Liver (tissue), 9 donors: Measurements from ENCODE around the gene MIP. TPM values are rescaled to one million over a fixed set of nuclear protein-coding genes. Genes with fewer than 3 reads are reported as not detected.
A peak's percentile ranks its signal among the peaks of the same experiment; 100 is the strongest.
"Not testable (repeated sequence)": the region's sequence is repeated elsewhere in the genome, so short reads cannot be mapped to it uniquely, and the experiment has no call there.

Experiments
- DNase-seq: peaks from one replicate; pipeline ENCODE4 v3.0.0-alpha.2; 2017; ENCODE audit warnings: low spot score
- H3K27ac ChIP-seq, 2 donors: one replicate each; pipeline ENCODE4 v1.7.0; 2013; ENCODE audit warnings: inconsistent platforms in 2 of 2, low read length in 2 of 2, control low read depth in 1 of 2, low read depth in 1 of 2, mild to moderate bottlenecking in 1 of 2
- H3K27me3 ChIP-seq, 4 donors: one replicate each; pipeline versions ENCODE4 v1.6.1 to v1.7.0; 2013; ENCODE audit warnings: low read length in 3 of 4, inconsistent platforms in 1 of 4, mild to moderate bottlenecking in 1 of 4, moderate library complexity in 1 of 4; ENCODE audit not compliant: control insufficient read depth in 4 of 4, insufficient read depth in 4 of 4
- H3K36me3 ChIP-seq, 4 donors: one replicate each; pipeline versions ENCODE4 v1.6.1 to v1.7.0; 2013; ENCODE audit warnings: low read length in 3 of 4, mild to moderate bottlenecking in 3 of 4, low read depth in 1 of 4, moderate library complexity in 1 of 4; ENCODE audit not compliant: control insufficient read depth in 4 of 4, insufficient read depth in 3 of 4
- H3K4me1 ChIP-seq, 4 donors: one replicate each; pipeline versions ENCODE4 v1.6.1 to v1.7.0; 2013; ENCODE audit warnings: low read length in 3 of 4, mild to moderate bottlenecking in 3 of 4, moderate library complexity in 1 of 4; ENCODE audit not compliant: control insufficient read depth in 4 of 4, insufficient read depth in 4 of 4
- H3K4me3 ChIP-seq, 3 donors: one replicate each; pipeline versions ENCODE4 v1.6.1 to v1.7.0; 2013; ENCODE audit warnings: low read length in 3 of 3, control low read depth in 1 of 3, low read depth in 1 of 3, mild to moderate bottlenecking in 1 of 3
- H3K9ac ChIP-seq, 2 donors: one replicate each; pipeline ENCODE4 v1.7.0; 2013; ENCODE audit warnings: low read length in 2 of 2, mild to moderate bottlenecking in 2 of 2, moderate library complexity in 2 of 2, control low read depth in 1 of 2, low read depth in 1 of 2
- H3K9me3 ChIP-seq, 4 donors: one replicate each; pipeline versions ENCODE4 v1.6.1 to v1.7.0; 2013; ENCODE audit warnings: low read length in 3 of 4; ENCODE audit not compliant: control insufficient read depth in 4 of 4
- GABPA ChIP-seq, 2 donors: IDR thresholded peaks in 1 of 2; conservative IDR thresholded peaks in 1 of 2; 2 replicates each; pipeline ENCODE4 v1.6.1; 2016; ENCODE audit warnings: antibody characterized with exemption in 2 of 2, mild to moderate bottlenecking in 1 of 2, moderate library complexity in 1 of 2
- HNF4A ChIP-seq, 2 donors: conservative IDR thresholded peaks; 2 replicates each; pipeline ENCODE4 v1.6.1; 2016; ENCODE audit warnings: antibody characterized with exemption in 2 of 2, mild to moderate bottlenecking in 2 of 2
- HNF4G ChIP-seq: IDR thresholded peaks from 2 replicates; pipeline ENCODE4 v1.6.1; 2016; ENCODE audit warnings: antibody characterized with exemption
- NR2F2 ChIP-seq: IDR thresholded peaks from 2 replicates; pipeline ENCODE4 v1.6.1; 2016; ENCODE audit warnings: antibody characterized with exemption
- SP1 ChIP-seq: IDR thresholded peaks from 2 replicates; pipeline ENCODE4 v1.6.1; 2018; ENCODE audit warnings: antibody characterized with exemption, mild to moderate bottlenecking
- TAF1 ChIP-seq: conservative IDR thresholded peaks from 2 replicates; pipeline ENCODE4 v1.6.1; 2016; ENCODE audit warnings: antibody characterized with exemption, mild to moderate bottlenecking
- WGBS: extraction: QIAGEN DNeasy Blood & Tissue Kit; methylation state at CpG from one replicate; pipeline ENCODE4 v1.1.7; 2013; 5-methylcytosine and 5-hydroxymethylcytosine counted together
- polyA plus RNA-seq, 2 donors: library from polyadenylated mRNA; stranded (reverse) in 1 of 2; unstranded in 1 of 2; fragments of 200-250 nt in 1 of 2; fragments of >200 nt in 1 of 2; fragmentation: Nextera tagmentation in 1 of 2; extraction: Ambion mirVana in 1 of 2; gene quantifications; one replicate each; pipeline versions ENCODE4 v1.2.1 to v1.2.3, GENCODE V29; 2013 to 2015
- total RNA-seq, 2 donors: library from RNA; depleted of rRNA; stranded (reverse); fragments of >200 nt; gene quantifications; one replicate each; pipeline ENCODE4 v1.2.3, GENCODE V29; 2014
- TF ChIP-seq, protein P1 (sequence below): IDR thresholded peaks from 2 replicates; pipeline ENCODE4 v1.6.1; 2016; ENCODE audit warnings: antibody characterized with exemption
- donor health status: healthy.
- donor health status: healthy.
- donor health status: healthy.
- donor health status: healthy.
- donor health status: healthy.

The MIP gene
- total and polyA plus RNA-seq, 4 donors, result 0.09 to 0.60 (median 0.39) TPM

DNA sequence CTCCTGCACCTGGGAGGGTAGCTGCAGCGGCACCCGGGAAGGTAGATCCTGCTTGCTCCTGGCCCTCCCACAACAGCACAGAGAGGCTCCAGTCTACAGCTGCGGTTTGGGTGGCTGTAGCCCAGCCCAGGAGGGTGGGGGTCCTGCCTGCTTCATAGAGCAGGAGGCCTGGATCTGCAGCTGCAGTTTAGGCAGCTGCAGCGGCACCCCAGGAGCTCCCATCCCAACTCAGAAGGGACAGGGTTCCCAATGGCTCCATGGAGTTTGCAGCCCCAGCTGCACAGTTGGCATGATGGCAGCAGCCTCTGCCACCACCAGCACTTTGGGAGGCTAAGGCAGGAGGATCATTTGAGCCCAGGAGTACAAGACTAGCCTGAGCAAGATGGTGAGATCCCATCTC is 43.7 kb downstream of the MIP start (continued):
- TF ChIP-seq, protein P1, sequence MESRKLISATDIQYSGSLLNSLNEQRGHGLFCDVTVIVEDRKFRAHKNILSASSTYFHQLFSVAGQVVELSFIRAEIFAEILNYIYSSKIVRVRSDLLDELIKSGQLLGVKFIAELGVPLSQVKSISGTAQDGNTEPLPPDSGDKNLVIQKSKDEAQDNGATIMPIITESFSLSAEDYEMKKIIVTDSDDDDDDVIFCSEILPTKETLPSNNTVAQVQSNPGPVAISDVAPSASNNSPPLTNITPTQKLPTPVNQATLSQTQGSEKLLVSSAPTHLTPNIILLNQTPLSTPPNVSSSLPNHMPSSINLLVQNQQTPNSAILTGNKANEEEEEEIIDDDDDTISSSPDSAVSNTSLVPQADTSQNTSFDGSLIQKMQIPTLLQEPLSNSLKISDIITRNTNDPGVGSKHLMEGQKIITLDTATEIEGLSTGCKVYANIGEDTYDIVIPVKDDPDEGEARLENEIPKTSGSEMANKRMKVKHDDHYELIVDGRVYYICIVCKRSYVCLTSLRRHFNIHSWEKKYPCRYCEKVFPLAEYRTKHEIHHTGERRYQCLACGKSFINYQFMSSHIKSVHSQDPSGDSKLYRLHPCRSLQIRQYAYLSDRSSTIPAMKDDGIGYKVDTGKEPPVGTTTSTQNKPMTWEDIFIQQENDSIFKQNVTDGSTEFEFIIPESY, result no peak

DNA sequence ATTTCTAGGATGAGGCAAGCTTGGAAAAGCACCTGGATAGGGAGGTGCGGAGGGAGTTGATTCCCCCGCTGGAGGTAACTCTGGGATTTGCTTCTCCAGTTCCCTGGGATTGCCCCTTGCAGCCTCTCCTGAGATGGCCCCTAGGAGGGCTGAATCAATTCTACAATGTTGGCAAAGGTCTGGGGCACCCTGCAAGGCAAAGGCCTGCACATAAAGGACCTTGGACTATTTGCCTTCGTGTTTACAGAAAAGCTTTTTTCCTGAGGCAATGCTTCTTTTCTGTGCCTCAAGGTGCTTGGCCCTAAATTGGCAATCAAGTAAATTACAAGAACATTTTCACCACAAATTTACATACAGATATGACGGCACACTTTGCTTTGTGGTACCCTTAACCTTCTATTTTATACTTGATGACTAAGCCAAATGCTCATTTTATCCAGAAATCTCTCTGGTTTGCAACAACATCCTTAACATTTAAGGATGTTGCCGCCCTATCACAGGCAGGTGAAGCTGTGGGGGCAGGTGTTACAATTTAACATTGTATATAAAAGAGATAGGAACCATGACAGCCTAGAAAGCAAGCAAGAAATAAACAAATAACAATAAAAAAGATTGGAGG is 45.5 kb downstream of the MIP start:
- Histone ChIP-seq H3K9ac (no peak overlapping the region), H3K27ac (no peak overlapping the region), H3K4me3 (no peak overlapping the region), H3K9me3 (no peaks in the 10 kb centered on the region), H3K36me3 (no peaks in the 10 kb centered on the region), H3K27me3 (no peaks in the 10 kb centered on the region), H3K4me1 (peaks cover 2 to 18% (median 6%) of the 10 kb centered on the region in 4 donors)
- no peak for DNase-seq
- no peak for TF ChIP-seq NR2F2
- TF ChIP-seq SP1, result no peak
- no peak for TF ChIP-seq HNF4G
- TF ChIP-seq GABPA (IDR thresholded peaks at IDR 0.05 in 1 of 2, conservative IDR thresholded peaks at IDR 0.05 in 1 of 2), result no peak
- TF ChIP-seq HNF4A (conservative IDR thresholded peaks at IDR 0.05), result peak; percentile 44 to 49
- no peak for TF ChIP-seq TAF1
- 79% methylated on average over 5 of the region's 5 CpGs for WGBS

DNA sequence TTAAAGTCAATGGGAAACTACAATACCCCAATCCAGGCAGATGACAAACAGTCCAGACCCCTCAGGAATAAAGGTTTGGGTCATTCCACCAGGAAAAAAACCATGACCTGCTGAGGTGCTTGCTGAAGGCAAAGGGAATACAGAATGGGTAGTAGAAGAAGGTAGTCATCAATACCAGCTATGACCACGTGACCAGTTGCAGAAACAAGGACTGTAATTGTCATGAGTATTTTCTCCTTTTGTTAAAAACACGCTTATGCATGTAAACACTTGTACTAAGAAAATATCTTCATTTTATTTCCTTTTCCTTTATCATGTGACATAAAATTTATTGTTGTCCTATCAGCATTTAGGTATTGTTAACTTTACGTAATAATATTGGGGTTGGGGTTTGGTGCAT is 50.2 kb downstream of the MIP start:
- H3K36me3 ChIP-seq, H3K27ac ChIP-seq, H3K9me3 ChIP-seq, DNase-seq, H3K27me3 ChIP-seq, H3K9ac ChIP-seq, H3K4me1 ChIP-seq, H3K4me3 ChIP-seq: not testable (repeated sequence)
- WGBS, result 80% methylated on average over 3 of the region's 3 CpGs

DNA sequence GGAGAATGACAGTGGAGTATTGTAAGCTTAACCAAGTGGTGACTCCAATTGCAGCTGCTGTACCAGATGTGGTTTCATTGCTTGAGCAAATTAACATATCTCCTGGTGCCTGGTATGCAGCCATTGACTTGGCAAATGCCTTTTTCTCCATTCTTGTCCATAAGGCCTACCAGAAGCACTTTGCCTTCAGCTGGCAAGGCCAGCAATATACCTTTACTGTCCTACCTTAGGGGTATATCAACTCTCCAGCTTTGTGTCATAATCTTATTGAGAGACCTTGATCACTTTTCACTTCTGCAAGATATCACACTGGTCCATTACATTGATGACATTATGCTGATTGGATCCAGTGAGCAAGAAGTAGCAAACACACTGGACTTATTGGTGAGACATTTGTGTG is 52.8 kb downstream of the MIP start:
- not testable (repeated sequence) for H3K4me3 ChIP-seq, H3K27me3 ChIP-seq, H3K9ac ChIP-seq, H3K27ac ChIP-seq, DNase-seq, H3K36me3 ChIP-seq, H3K9me3 ChIP-seq, H3K4me1 ChIP-seq

DNA sequence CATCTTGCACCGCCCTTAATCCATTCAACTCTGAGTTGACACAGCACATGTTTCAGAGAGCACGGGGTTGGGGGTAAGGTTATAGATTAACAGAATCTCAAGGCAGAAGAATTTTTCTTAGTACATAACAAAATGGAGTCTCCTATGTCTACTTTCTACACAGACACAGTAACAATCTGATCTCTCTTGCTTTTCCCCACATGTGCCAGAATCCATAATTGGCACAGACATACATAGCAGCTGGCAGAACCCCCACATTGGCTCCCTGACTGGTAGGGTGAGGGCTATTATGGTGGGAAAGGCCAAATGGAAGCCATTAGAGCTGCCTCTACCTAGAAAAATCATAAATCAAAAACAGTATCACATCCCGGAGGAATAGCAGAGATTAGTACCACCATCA is 53.3 kb downstream of the MIP start:
- H3K27ac ChIP-seq, H3K36me3 ChIP-seq, H3K9me3 ChIP-seq, DNase-seq, H3K4me3 ChIP-seq, H3K9ac ChIP-seq, H3K27me3 ChIP-seq, H3K4me1 ChIP-seq: not testable (repeated sequence)
- WGBS, result 92% methylated on average over 1 of the region's 3 CpGs

Other genes starting within 250 kb of the MIP start
- gene RNF41, start 232.7 kb downstream of the MIP start, total RNA-seq, result 10 to 100 TPM; 22.1 to 31.8 TPM
- gene RNF41, start 232.7 kb downstream of the MIP start, polyA plus RNA-seq, result 10 to 100 TPM in 1 of 2 donors, 1 to 10 TPM in 1; 7.6 to 11.5 TPM
- 10 to 100 TPM; 10.8 to 13.1 TPM for gene NABP2, start 230.3 kb downstream of the MIP start, total RNA-seq
- gene NABP2, start 230.3 kb downstream of the MIP start, polyA plus RNA-seq, result 10 to 100 TPM; 12.1 to 14.5 TPM
- gene SLC39A5, start 224.6 kb downstream of the MIP start, total RNA-seq, result 100 to 1,000 TPM; 157 to 195 TPM
- 100 to 1,000 TPM; 125 to 126 TPM for gene SLC39A5, start 224.6 kb downstream of the MIP start, polyA plus RNA-seq
- 10 to 100 TPM in 1 of 2 donors, 1 to 10 TPM in 1; 8.3 to 13.6 TPM for gene ANKRD52, start 196.3 kb downstream of the MIP start, total RNA-seq
- 10 to 100 TPM in 1 of 2 donors, 1 to 10 TPM in 1; 5.4 to 10.3 TPM for gene ANKRD52, start 196.3 kb downstream of the MIP start, polyA plus RNA-seq
- gene COQ10A, start 187.7 kb downstream of the MIP start, total RNA-seq, result 10 to 100 TPM in 1 of 2 donors, 1 to 10 TPM in 1; 3.2 to 40.7 TPM
- 10 to 100 TPM in 1 of 2 donors, 1 to 10 TPM in 1; 9.5 to 21.6 TPM for gene COQ10A, start 187.7 kb downstream of the MIP start, polyA plus RNA-seq
- 10 to 100 TPM; 59.0 to 79.9 TPM for gene CS, start 154.3 kb downstream of the MIP start, total RNA-seq
- 10 to 100 TPM; 33.8 to 36.0 TPM for gene CS, start 154.3 kb downstream of the MIP start, polyA plus RNA-seq
- 10 to 100 TPM; 24.6 to 68.7 TPM for gene CNPY2, start 138.7 kb downstream of the MIP start, total RNA-seq
- gene CNPY2, start 138.7 kb downstream of the MIP start, polyA plus RNA-seq, result 100 to 1,000 TPM in 1 of 2 donors, 10 to 100 TPM in 1; 72.6 to 163 TPM
- gene PAN2, start 120.7 kb downstream of the MIP start, total RNA-seq, result 10 to 100 TPM; 20.5 to 92.4 TPM
- 10 to 100 TPM; 26.9 to 28.5 TPM for gene PAN2, start 120.7 kb downstream of the MIP start, polyA plus RNA-seq
- gene IL23A, start 115.8 kb downstream of the MIP start, total RNA-seq, result under 1 TPM in 1 of 2 donors, not detected in 1; 0.25 TPM
- under 1 TPM; 0.14 to 0.22 TPM for gene IL23A, start 115.8 kb downstream of the MIP start, polyA plus RNA-seq
- gene STAT2, start 94.5 kb downstream of the MIP start, total RNA-seq, result 100 to 1,000 TPM in 1 of 2 donors, 10 to 100 TPM in 1; 68.7 to 219 TPM
- 10 to 100 TPM; 48.4 to 64.5 TPM for gene STAT2, start 94.5 kb downstream of the MIP start, polyA plus RNA-seq
- 100 to 1,000 TPM in 1 of 2 donors, 10 to 100 TPM in 1; 11.9 to 109 TPM for gene APOF, start 91.8 kb downstream of the MIP start, total RNA-seq
- 100 to 1,000 TPM; 203 to 335 TPM for gene APOF, start 91.8 kb downstream of the MIP start, polyA plus RNA-seq
- 10 to 100 TPM; 12.9 to 17.6 TPM for gene TIMELESS, start 5.2 kb downstream of the MIP start, total RNA-seq
- gene TIMELESS, start 5.2 kb downstream of the MIP start, polyA plus RNA-seq, result 1 to 10 TPM; 5.1 to 7.8 TPM
- gene SPRYD4, start 13.9 kb upstream of the MIP start, total RNA-seq, result 1 to 10 TPM; 3.8 to 7.6 TPM
- gene SPRYD4, start 13.9 kb upstream of the MIP start, polyA plus RNA-seq, result 10 to 100 TPM in 1 of 2 donors, 1 to 10 TPM in 1; 7.7 to 13.0 TPM
- 10 to 100 TPM; 42.2 to 53.8 TPM for gene GLS2, start 33.5 kb upstream of the MIP start, total RNA-seq
- 10 to 100 TPM; 28.0 to 53.7 TPM for gene GLS2, start 33.5 kb upstream of the MIP start, polyA plus RNA-seq
- gene RBMS2, start 67.2 kb upstream of the MIP start, total RNA-seq, result 1 to 10 TPM; 2.3 to 3.8 TPM
- 1 to 10 TPM; 1.2 to 1.3 TPM for gene RBMS2, start 67.2 kb upstream of the MIP start, polyA plus RNA-seq
- 10 to 100 TPM; 23.0 to 31.9 TPM for gene BAZ2A, start 175.7 kb upstream of the MIP start, total RNA-seq
- gene BAZ2A, start 175.7 kb upstream of the MIP start, polyA plus RNA-seq, result 10 to 100 TPM; 12.8 to 21.0 TPM
- gene ATP5F1B, start 191.3 kb upstream of the MIP start, total RNA-seq, result 100 to 1,000 TPM; 273 to 347 TPM
- 100 to 1,000 TPM; 528 to 569 TPM for gene ATP5F1B, start 191.3 kb upstream of the MIP start, polyA plus RNA-seq
- gene PTGES3, start 233.6 kb upstream of the MIP start, total RNA-seq, result 10 to 100 TPM; 65.0 to 87.2 TPM
- gene PTGES3, start 233.6 kb upstream of the MIP start, polyA plus RNA-seq, result 10 to 100 TPM; 75.4 to 94.1 TPM